Panc1 (cell line): Measurements from ENCODE around the gene BEGAIN. TPM values are rescaled to one million over a fixed set of nuclear protein-coding genes. Genes with fewer than 3 reads are reported as not detected.
A peak's percentile ranks its signal among the peaks of the same experiment; 100 is the strongest.

Source experiments
- ATAC-seq: fragments of 200-7000 bp; cut with Tn5 transposase; 2 replicates; pipeline ENCODE4 v1.9.1; 2020; ENCODE audit warnings: mild to moderate bottlenecking, moderate library complexity
- BruUV-seq: library from RNA; stranded (reverse); fragments of 400-500 nt; replicated peaks from 2 replicates; lab custom pipeline; 2021; lab: Mats Ljungman, UMichigan
- CTCF ChIA-PET: fragments of 300-600 bp; sonication (Branson Sonifier 250); formaldehyde crosslinking; loops from one replicate; lab custom pipeline; 2022; ENCODE audit warnings: antibody characterized with exemption; lab: Charles Lee
- POLR2A ChIA-PET: fragments of 300-600 bp; sonication (Branson Sonifier 250); formaldehyde crosslinking; loops from one replicate; lab custom pipeline; 2022; ENCODE audit warnings: antibody characterized with exemption; lab: Charles Lee
- DNase-seq: peaks from one replicate; pipeline ENCODE4 v3.0.0-alpha.2; 2010; ENCODE audit warnings: low read depth, low spot score
- H3K27ac ChIP-seq: 2 replicates; pipeline ENCODE4 v1.5.1; 2011; ENCODE audit warnings: mild to moderate bottlenecking, low read length, inconsistent platforms
- H3K27me3 ChIP-seq: fragments of 200-500 bp; sonication (Bioruptor generic); 2 replicates; pipeline ENCODE4 v1.6.0; 2014; ENCODE audit warnings: low read length, inconsistent platforms; ENCODE audit not compliant: control insufficient read depth, insufficient read depth
- H3K36me3 ChIP-seq: fragments of 200-500 bp; sonication (Bioruptor generic); 2 replicates; pipeline ENCODE4 v1.5.1; 2014; ENCODE audit warnings: inconsistent platforms, mild to moderate bottlenecking, low read length, moderate library complexity; ENCODE audit not compliant: control insufficient read depth, insufficient read depth
- H3K4me1 ChIP-seq: 2 replicates; pipeline ENCODE4 v1.5.1; 2011; ENCODE audit warnings: inconsistent platforms, mild to moderate bottlenecking, low read length, moderate library complexity; ENCODE audit not compliant: control insufficient read depth, insufficient read depth
- H3K4me3 ChIP-seq, 2 experiments: 2 replicates each; pipeline ENCODE4 v1.5.1; 2011 to 2012; ENCODE audit warnings: low read depth in 2 of 2, low read length in 2 of 2, mild to moderate bottlenecking in 2 of 2, inconsistent platforms in 1 of 2, moderate library complexity in 1 of 2
- H3K9me3 ChIP-seq: fragments of 200-500 bp; sonication (Bioruptor generic); 2 replicates; pipeline ENCODE4 v1.5.1; 2014; ENCODE audit warnings: low read depth, mild to moderate bottlenecking, inconsistent platforms, low read length, moderate library complexity; ENCODE audit not compliant: control insufficient read depth, insufficient read depth
- CTCF ChIP-seq: fragments of 450-650 bp; IDR thresholded peaks from 2 replicates; pipeline ENCODE4 v1.5.1; 2017; ENCODE audit warnings: mild to moderate bottlenecking
- POLR2AphosphoS5 ChIP-seq: IDR thresholded peaks from 2 replicates; pipeline ENCODE4 v1.6.1; 2012; ENCODE audit warnings: mild to moderate bottlenecking, low read depth, low read length, moderate library complexity
- REST ChIP-seq, 2 experiments: IDR thresholded peaks; 2 replicates each; pipeline ENCODE4 v1.6.1; 2011 to 2012; ENCODE audit warnings: low read depth in 2 of 2, control low read depth in 1 of 2, low read length in 1 of 2, mild to moderate bottlenecking in 1 of 2, moderate library complexity in 1 of 2; ENCODE audit not compliant: insufficient read depth in 1 of 2
- SIN3A ChIP-seq: IDR thresholded peaks from 2 replicates; pipeline ENCODE4 v1.6.1; 2012; ENCODE audit warnings: low read depth, mild to moderate bottlenecking, low read length, moderate library complexity, borderline replicate concordance; ENCODE audit not compliant: insufficient read depth
- TCF7L2 ChIP-seq: IDR thresholded peaks from 2 replicates; pipeline ENCODE4 v1.6.1; 2011; ENCODE audit warnings: mild to moderate bottlenecking, low read depth, low read length, inconsistent platforms
- in situ Hi-C: cut with HindIII; loops from 2 replicates; pipeline ENCODE4 v1.10.0; 2016; ENCODE audit warnings: low sequenced_read_pairs, low pct_unique_long_range_greater_than_20kb
- intact Hi-C: fragments of 100-400 bp; cut with micrococcal nuclease; formaldehyde crosslinking; loops from one replicate; pipeline ENCODE4 v1.10.0; 2022; ENCODE audit not compliant: unreplicated experiment
- total RNA-seq: library from RNA; stranded (reverse); gene quantifications from one replicate; pipeline ENCODE4 v1.2.1, GENCODE V29; 2021; ENCODE audit not compliant: unreplicated experiment

The BEGAIN gene
- total RNA-seq, 1 experiment from 2014 or later: 26.5 TPM

- Histone ChIP-seq H3K4me1 (no peaks in the 10 kb centered on the region), H3K27ac (no peak overlapping the region), H3K4me3 (no peak overlapping the region), H3K27me3 (no peaks in the 10 kb centered on the region), H3K36me3 (no peaks in the 10 kb centered on the region), H3K9me3 (no peaks in the 10 kb centered on the region)
- CTCF ChIA-PET: no interaction called here
- no TSS peak for BruUV-seq
- ATAC-seq: no peak
- no peak for DNase-seq
- TF ChIP-seq REST (IDR thresholded peaks at IDR 0.05; ENCODE audit: insufficient read depth in 1 of 2, low read depth in 2 of 2, low read length in 1 of 2) (no peak), POLR2AphosphoS5 (no peak), TCF7L2 (no peak), SIN3A (no peak), CTCF (no peak)
- in situ Hi-C loops (no loop called here), intact Hi-C loops (no loop called here)
- POLR2A ChIA-PET: no interaction called here
These were observed 42.5 kb upstream of the BEGAIN start for GRCh38 chr14:100629696-100630095.

- no TSS peak for BruUV-seq
- no peak overlapping the region for H3K4me3 ChIP-seq
- H3K27me3 ChIP-seq: no peaks in the 10 kb centered on the region
- ATAC-seq (0 out of 2 replicates have a peak, but pooled peaks have one; percentile 45), DNase-seq (no peak)
- intact Hi-C loops: no loop called here
- ChIA-PET POLR2A (no interaction called here), CTCF (no interaction called here)
- no peaks in the 10 kb centered on the region for H3K4me1 ChIP-seq
- H3K27ac ChIP-seq: no peak overlapping the region
- in situ Hi-C loops: no loop called here
- H3K36me3 ChIP-seq: no peaks in the 10 kb centered on the region
- TF ChIP-seq CTCF (no peak), SIN3A (no peak), POLR2AphosphoS5 (no peak), REST (IDR thresholded peaks at IDR 0.05; ENCODE audit: insufficient read depth in 1 of 2, low read depth in 2 of 2, low read length in 1 of 2) (no peak), TCF7L2 (no peak)
- no peaks in the 10 kb centered on the region for H3K9me3 ChIP-seq
These were observed 41.9 kb upstream of the BEGAIN start for GRCh38 chr14:100629098-100629497.
